ENCODE results near the gene SLC22A7. TPM values are rescaled to one million over a fixed set of nuclear protein-coding genes. Genes with fewer than 3 reads are reported as not detected.

SLC22A7 gene
- total and polyA plus RNA-seq, 4 experiments from 2014 or later: not detected

- H3K9me3 ChIP-seq (ENCODE audit: control insufficient read depth in 1 of 2, low read length in 2 of 2): no peaks in the 10 kb centered on the region
- H3K4me3 Mint-ChIP-seq: no peak overlapping the region
- POLR2A ChIA-PET (ENCODE audit: partially characterized antibody): interaction anchor here (0.6 kb wide), 1 partner anchor 343 kb away, joined by 3 read pairs; no protein-coding TSS in a partner anchor
These were observed 12.9 kb upstream of the SLC22A7 start for GRCh38 chr6:43284991-43285781.

GRCh38 chr6:43285832-43286231 lies 12.2 kb upstream of the SLC22A7 start:
- H3K4me3 Mint-ChIP-seq: no peak overlapping the region
- POLR2A ChIA-PET (ENCODE audit: partially characterized antibody): no interaction called here

More at GRCh38 chr6:43284991-43285781, 12.9 kb upstream of the SLC22A7 start:
- Histone ChIP-seq H3K27ac (ENCODE audit: low read depth, low read length) (no peak overlapping the region), H3K36me3 (ENCODE audit: insufficient read depth, low read length) (no peaks in the 10 kb centered on the region), H3K27me3 (ENCODE audit: insufficient read depth, low read length) (no peaks in the 10 kb centered on the region), H3K4me1 (ENCODE audit: insufficient read depth, low read length) (no peaks in the 10 kb centered on the region), H3K4me3 (ENCODE audit: low read length in 2 of 2) (no peak overlapping the region)
- H3K4me1 Mint-ChIP-seq: peaks cover 0 to 1% (median 0%) of the 10 kb centered on the region in 4 donors
- DNase-seq: no peak
- H3K27ac Mint-ChIP-seq: no peak overlapping the region
- peaks cover 20 to 28% of the 10 kb centered on the region in 2 donors for H3K27me3 Mint-ChIP-seq
- CTCF ChIA-PET (ENCODE audit: partially characterized antibody): interaction anchor here (1.0 kb wide), 1 partner anchor 17 kb away, joined by 3 read pairs; no protein-coding TSS in a partner anchor
- intact Hi-C loops (cut with micrococcal nuclease): no loop called here
- no peaks in the 10 kb centered on the region for H3K36me3 Mint-ChIP-seq
- H3K9me3 Mint-ChIP-seq: no peaks in the 10 kb centered on the region

GRCh38 chr6:43286456-43286979 lies 11.5 kb upstream of the SLC22A7 start:
- Histone ChIP-seq H3K27me3 (ENCODE audit: insufficient read depth, low read length) (no peaks in the 10 kb centered on the region), H3K36me3 (ENCODE audit: insufficient read depth, low read length) (no peaks in the 10 kb centered on the region), H3K27ac (ENCODE audit: low read depth, low read length) (no peak overlapping the region), H3K4me1 (ENCODE audit: insufficient read depth, low read length) (no peaks in the 10 kb centered on the region), H3K9me3 (ENCODE audit: control insufficient read depth in 1 of 2, low read length in 2 of 2) (no peaks in the 10 kb centered on the region), H3K4me3 (ENCODE audit: low read length in 2 of 2) (no peak overlapping the region)
- Mint-ChIP-seq H3K36me3 (no peaks in the 10 kb centered on the region), H3K27ac (no peak overlapping the region), H3K4me1 (peaks cover 0 to 1% (median 0%) of the 10 kb centered on the region in 4 donors), H3K9me3 (no peaks in the 10 kb centered on the region), H3K27me3 (peaks cover 16 to 23% of the 10 kb centered on the region in 2 donors), H3K4me3 (no peak overlapping the region)
- intact Hi-C loops (cut with micrococcal nuclease): no loop called here
- CTCF ChIA-PET (ENCODE audit: partially characterized antibody): no interaction called here
- POLR2A ChIA-PET (ENCODE audit: partially characterized antibody): no interaction called here
- no peak for DNase-seq

More at GRCh38 chr6:43285832-43286231, 12.2 kb upstream of the SLC22A7 start:
- Histone ChIP-seq H3K27ac (ENCODE audit: low read depth, low read length) (no peak overlapping the region), H3K9me3 (ENCODE audit: control insufficient read depth in 1 of 2, low read length in 2 of 2) (no peaks in the 10 kb centered on the region), H3K27me3 (ENCODE audit: insufficient read depth, low read length) (no peaks in the 10 kb centered on the region), H3K4me1 (ENCODE audit: insufficient read depth, low read length) (no peaks in the 10 kb centered on the region), H3K36me3 (ENCODE audit: insufficient read depth, low read length) (no peaks in the 10 kb centered on the region), H3K4me3 (ENCODE audit: low read length in 2 of 2) (no peak overlapping the region)
- H3K4me1 Mint-ChIP-seq: peaks cover 0 to 1% (median 0%) of the 10 kb centered on the region in 4 donors
- DNase-seq: no peak
- H3K27me3 Mint-ChIP-seq: peaks cover 16 to 23% of the 10 kb centered on the region in 2 donors
- H3K36me3 Mint-ChIP-seq: no peaks in the 10 kb centered on the region
- no peak overlapping the region for H3K27ac Mint-ChIP-seq
- intact Hi-C loops (cut with micrococcal nuclease): no loop called here
- no peaks in the 10 kb centered on the region for H3K9me3 Mint-ChIP-seq
- CTCF ChIA-PET (ENCODE audit: partially characterized antibody): interaction anchor here (1.0 kb wide), 1 partner anchor 17 kb away, joined by 3 read pairs; no protein-coding TSS in a partner anchor

- ChIA-PET CTCF (ENCODE audit: partially characterized antibody) (no interaction called here), POLR2A (ENCODE audit: partially characterized antibody) (no interaction called here)
- Mint-ChIP-seq H3K27me3 (peaks cover 16 to 20% of the 10 kb centered on the region in 2 donors), H3K27ac (no peak overlapping the region), H3K4me1 (peaks cover 0 to 1% (median 0%) of the 10 kb centered on the region in 4 donors), H3K4me3 (no peak overlapping the region), H3K9me3 (no peaks in the 10 kb centered on the region), H3K36me3 (no peaks in the 10 kb centered on the region)
- Histone ChIP-seq H3K4me1 (ENCODE audit: insufficient read depth, low read length) (no peaks in the 10 kb centered on the region), H3K27me3 (ENCODE audit: insufficient read depth, low read length) (no peaks in the 10 kb centered on the region), H3K4me3 (ENCODE audit: low read length in 2 of 2) (no peak overlapping the region), H3K27ac (ENCODE audit: low read depth, low read length) (no peak overlapping the region), H3K9me3 (ENCODE audit: control insufficient read depth in 1 of 2, low read length in 2 of 2) (no peaks in the 10 kb centered on the region), H3K36me3 (ENCODE audit: insufficient read depth, low read length) (no peaks in the 10 kb centered on the region)
- intact Hi-C loops (cut with micrococcal nuclease): no loop called here
- DNase-seq: no peak
These were observed 10.9 kb upstream of the SLC22A7 start for GRCh38 chr6:43286980-43287716.

- H3K36me3 ChIP-seq (ENCODE audit: insufficient read depth, low read length): no peaks in the 10 kb centered on the region
- Mint-ChIP-seq H3K36me3 (no peaks in the 10 kb centered on the region), H3K27ac (peak overlapping the region in 1 of 7 donors; percentile 72), H3K4me1 (peaks cover 0 to 1% (median 0%) of the 10 kb centered on the region in 4 donors), H3K9me3 (peaks cover 0 to 2% (median 0%) of the 10 kb centered on the region in 8 donors), H3K27me3 (peaks cover 16 to 18% of the 10 kb centered on the region in 2 donors), H3K4me3 (no peak overlapping the region)
- DNase-seq: no peak
- ChIA-PET POLR2A (ENCODE audit: partially characterized antibody) (no interaction called here), CTCF (ENCODE audit: partially characterized antibody) (no interaction called here)
- no peaks in the 10 kb centered on the region for H3K27me3 ChIP-seq (ENCODE audit: insufficient read depth, low read length)
- H3K9me3 ChIP-seq (ENCODE audit: control insufficient read depth in 1 of 2, low read length in 2 of 2): no peaks in the 10 kb centered on the region
- H3K27ac ChIP-seq (ENCODE audit: low read depth, low read length): no peak overlapping the region
- H3K4me1 ChIP-seq (ENCODE audit: insufficient read depth, low read length): no peaks in the 10 kb centered on the region
- intact Hi-C loops (cut with micrococcal nuclease): no loop called here
- no peak overlapping the region for H3K4me3 ChIP-seq (ENCODE audit: low read length in 2 of 2)
These were observed 10.1 kb upstream of the SLC22A7 start for GRCh38 chr6:43287717-43288679.

GRCh38 chr6:43290339-43290904 lies 7.6 kb upstream of the SLC22A7 start:
- no peak overlapping the region for H3K4me3 ChIP-seq (ENCODE audit: low read length in 2 of 2)
- H3K9me3 ChIP-seq (ENCODE audit: control insufficient read depth in 1 of 2, low read length in 2 of 2): no peaks in the 10 kb centered on the region
- H3K36me3 Mint-ChIP-seq: no peaks in the 10 kb centered on the region
- no peaks in the 10 kb centered on the region for H3K4me1 ChIP-seq (ENCODE audit: insufficient read depth, low read length)
- H3K4me3 Mint-ChIP-seq: no peak overlapping the region
- no peaks in the 10 kb centered on the region for H3K4me1 Mint-ChIP-seq
- H3K9me3 Mint-ChIP-seq: peaks cover 0 to 2% (median 0%) of the 10 kb centered on the region in 8 donors
- H3K27me3 ChIP-seq (ENCODE audit: insufficient read depth, low read length): no peaks in the 10 kb centered on the region
- H3K27ac ChIP-seq (ENCODE audit: low read depth, low read length): no peak overlapping the region
- intact Hi-C loops (cut with micrococcal nuclease): no loop called here
- no peaks in the 10 kb centered on the region for H3K36me3 ChIP-seq (ENCODE audit: insufficient read depth, low read length)
- no peak for DNase-seq
- no peak overlapping the region for H3K27ac Mint-ChIP-seq
- CTCF ChIA-PET (ENCODE audit: partially characterized antibody): interaction anchor here (0.6 kb wide), 1 partner anchor 110 kb away, joined by 3 read pairs; no protein-coding TSS in a partner anchor
- POLR2A ChIA-PET (ENCODE audit: partially characterized antibody): no interaction called here
- peaks cover 12 to 18% of the 10 kb centered on the region in 2 donors for H3K27me3 Mint-ChIP-seq
